K562 (cell line): ENCODE data around the gene PPP1CA. TPM values are rescaled to one million over a fixed set of nuclear protein-coding genes. Genes with fewer than 3 reads are reported as not detected.

Experiments used
- ATAC-seq: fragments of 200-7000 bp; cut with Tn5 transposase; 3 replicates; pipeline ENCODE4 v1.9.1; 2020; ENCODE audit warnings: moderate library complexity
- Bru-seq: library from RNA; stranded (reverse); fragments of 400-500 nt; gene quantifications from one replicate; lab custom pipeline; 2021; lab: Mats Ljungman, UMichigan
- BruChase-seq, 2 experiments: library from RNA; stranded (reverse); fragments of 400-500 nt; gene quantifications; one replicate each; lab custom pipeline; 2021; lab: Mats Ljungman, UMichigan
- BruUV-seq: library from RNA; stranded (reverse); fragments of 400-500 nt; replicated peaks from 2 replicates; lab custom pipeline; 2021; lab: Mats Ljungman, UMichigan
- CTCF ChIA-PET: fragments of 300-600 bp; formaldehyde crosslinking; extraction: SDS; loops from one replicate; lab custom pipeline; 2021; ENCODE audit warnings: low intra/inter-chr PET ratio; lab: Yijun Ruan, JAX
- POLR2A ChIA-PET: fragments of 300-600, 350-650 bp; sonication (Branson Sonifier 250); formaldehyde crosslinking; extraction: SDS; loops from one replicate; lab custom pipeline; 2021; ENCODE audit warnings: antibody characterized with exemption, inconsistent platforms; lab: Yijun Ruan, JAX
- DNase-seq, 4 experiments: peaks; one replicate each; pipeline versions ENCODE4 v3.0.0 to v3.0.0-alpha.2; 2011 to 2018; ENCODE audit warnings: low spot score in 3 of 4, mixed read lengths in 3 of 4; ENCODE audit errors: extremely low read depth in 1 of 4
- FAIRE-seq: peaks from 2 replicates; lab custom pipeline; 2011; peaks lifted over from hg19 to GRCh38; lab: Jason Lieb, UNC
- H2AFZ ChIP-seq: 2 replicates; pipeline ENCODE4 v1.6.0; 2011; ENCODE audit warnings: low read depth, low read length, control low read depth, inconsistent platforms
- H3K27ac ChIP-seq: fragments of 200-600 bp; 3 replicates; pipeline ENCODE4 v1.8.0; 2011; ENCODE audit warnings: low read depth, mild to moderate bottlenecking, control low read depth, inconsistent platforms, low read length, moderate library complexity, mixed read lengths; ENCODE audit errors: extremely low read depth
- H3K27me3 ChIP-seq, 2 experiments: fragments of 300-600 bp in 1 of 2; 2 replicates in 1 of 2; 3 replicates in 1 of 2; pipeline versions ENCODE4 v1.6.0 to v1.8.0; 2011; ENCODE audit warnings: inconsistent platforms in 2 of 2, low read length in 2 of 2, mild to moderate bottlenecking in 1 of 2, mixed read lengths in 1 of 2, moderate library complexity in 1 of 2; ENCODE audit not compliant: control insufficient read depth in 2 of 2, insufficient read depth in 2 of 2
- H3K36me3 ChIP-seq: fragments of 300-600 bp; 3 replicates; pipeline ENCODE4 v1.8.0; 2011; ENCODE audit warnings: mild to moderate bottlenecking, low read length, inconsistent platforms; ENCODE audit not compliant: control insufficient read depth, insufficient read depth
- H3K4me1 ChIP-seq, 2 experiments: fragments of 200-600 bp in 1 of 2; replicated peaks in 1 of 2; 2 replicates in 1 of 2; 3 replicates in 1 of 2; pipeline versions ENCODE4 v1.5.1 to v1.8.0; 2011; ENCODE audit warnings: inconsistent platforms in 2 of 2, low read length in 2 of 2, mild to moderate bottlenecking in 1 of 2, mixed read lengths in 1 of 2, moderate library complexity in 1 of 2; ENCODE audit not compliant: control insufficient read depth in 2 of 2, insufficient read depth in 2 of 2
- H3K4me2 ChIP-seq: 2 replicates; pipeline ENCODE4 v1.6.1; 2011; ENCODE audit warnings: low read length, control low read depth, inconsistent platforms, mixed read lengths; ENCODE audit not compliant: insufficient read depth
- H3K4me3 ChIP-seq: fragments of 200-600 bp; sonication (generic), shearing (Covaris generic); 2 replicates; pipeline ENCODE4 v1.5.1; 2016; ENCODE audit warnings: control low read depth, inconsistent platforms
- H3K79me2 ChIP-seq: fragments of 200-600 bp; 3 replicates; pipeline ENCODE4 v1.8.0; 2011; ENCODE audit warnings: low read length, inconsistent platforms; ENCODE audit not compliant: control insufficient read depth, insufficient read depth
- H3K9ac ChIP-seq, 2 experiments: 2 replicates each; pipeline versions ENCODE4 v1.6.0 to v1.6.1; 2011; ENCODE audit warnings: low read depth in 2 of 2, low read length in 2 of 2, control low read depth in 1 of 2, inconsistent platforms in 1 of 2, mild to moderate bottlenecking in 1 of 2, mixed read lengths in 1 of 2; ENCODE audit not compliant: insufficient read depth in 1 of 2
- H3K9me1 ChIP-seq: one replicate; pipeline ENCODE4 v1.6.0; 2011; ENCODE audit warnings: inconsistent platforms, mild to moderate bottlenecking, low read length, moderate library complexity; ENCODE audit not compliant: control insufficient read depth, insufficient read depth
- H3K9me3 ChIP-seq: replicated peaks from 2 replicates; pipeline ENCODE4 v1.5.1; 2011; ENCODE audit warnings: low read depth, low read length, inconsistent platforms; ENCODE audit not compliant: control insufficient read depth, insufficient read depth
- H4K20me1 ChIP-seq: replicated peaks from 2 replicates; pipeline ENCODE4 v1.6.1; 2011; ENCODE audit warnings: low read length, inconsistent platforms, mixed read lengths; ENCODE audit not compliant: control insufficient read depth, insufficient read depth
- HSF4 ChIP-seq: fragments of 250-450 bp; sonication (Bioruptor Pico); IDR thresholded peaks from 2 replicates; pipeline ENCODE4 v2.1.2; 2022; ENCODE audit warnings: mild to moderate bottlenecking, moderate library complexity, borderline replicate concordance
- POLR2AphosphoS5 ChIP-seq: IDR thresholded peaks from 2 replicates; pipeline ENCODE4 v1.6.1; 2011; ENCODE audit warnings: mild to moderate bottlenecking, low read depth, low read length, moderate library complexity; ENCODE audit not compliant: control insufficient read depth, insufficient read depth
- STAG1 ChIP-seq: sonication (generic); formaldehyde crosslinking; IDR thresholded peaks from 2 replicates; pipeline ENCODE4 v1.5.0; 2020; ENCODE audit warnings: missing genetic modification reagents, borderline replicate concordance
- WGBS: fragments of 100-300 bp; shearing (Covaris generic); methylation state at CpG from one replicate; pipeline ENCODE4 v1.1.6; 2016; ENCODE audit warnings: low coverage, mixed read lengths; ENCODE audit not compliant: insufficient coverage; ENCODE audit errors: missing lambda C conversion rate; 5-methylcytosine and 5-hydroxymethylcytosine counted together
- in situ Hi-C: fragments of 300-500 bp; cut with MboI; formaldehyde crosslinking; loops from 4 replicates; pipeline ENCODE4 v1.15.0; 2018; ENCODE audit warnings: inconsistent platforms, mixed read lengths
- intact Hi-C: fragments of 100-400 bp; cut with micrococcal nuclease; formaldehyde crosslinking; loops from 2 replicates; pipeline ENCODE4 v1.14.2; 2022
- long read RNA-seq, 3 experiments: library from polyadenylated mRNA in 2 of 3; library from RNA in 1 of 3; unstranded in 2 of 3; stranded (forward) in 1 of 3; transcript quantifications; one replicate each; pipeline ENCODE4 v2.0.0, GENCODE V29; 2019 to 2022
- polyA minus RNA-seq, 3 experiments: library from RNA; depleted of rRNA, polyadenylated mRNA; stranded (reverse); fragments of >200 nt; gene quantifications; 2 replicates each; pipeline ENCODE4 v1.2.3, GENCODE V29; 2011
- polyA plus RNA-seq, 8 experiments: library from polyadenylated mRNA; depleted of rRNA in 4 of 8; stranded (reverse) in 5 of 8; unstranded in 3 of 8; fragments of >200 nt; fragmentation: Nextera tagmentation in 2 of 8; fragmentation: Illumina TruSeq in 1 of 8; extraction: Ambion mirVana in 2 of 8; extraction: Trizol in 1 of 8; gene quantifications; 2 replicates each; pipeline versions ENCODE4 v1.2.1 to v1.2.3, GENCODE V29; 2011 to 2014; ENCODE audit warnings: inconsistent platforms in 1 of 8, missing spikeins in 1 of 8
- total RNA-seq, 7 experiments: library from RNA; depleted of rRNA in 6 of 7; stranded (reverse); fragments of >200 nt in 6 of 7; fragmentation: Illumina TruSeq in 2 of 7; extraction: Trizol in 2 of 7; gene quantifications; 2 replicates each; pipeline versions ENCODE4 v1.2.1 to v1.2.3, GENCODE V29; 2011 to 2021; ENCODE audit warnings: low replicate concordance in 1 of 7
- TF ChIP-seq, protein P1 (sequence below): sonication (generic); IDR thresholded peaks from 2 replicates; pipeline ENCODE4 v1.6.1; 2016
- TF ChIP-seq, protein P2 (sequence below): fragments of 250-450 bp; sonication (Bioruptor Pico); IDR thresholded peaks from 2 replicates; pipeline ENCODE4 v1.9.0; 2021; ENCODE audit warnings: mild to moderate bottlenecking, inconsistent platforms
- TF ChIP-seq, protein P3 (sequence below): IDR thresholded peaks from 2 replicates; pipeline ENCODE4 v1.6.1; 2011; ENCODE audit warnings: borderline replicate concordance, low read depth, mild to moderate bottlenecking, moderate library complexity, low read length; ENCODE audit not compliant: insufficient read depth, poor library complexity, severe bottlenecking

The PPP1CA gene
- 37.0 and 127 TPM in 2 replicates for total RNA-seq (2011; cell fraction: chromatin; rRNA removed; ENCODE audit: low replicate concordance)
- total RNA-seq (2011; cell fraction: nucleolus; rRNA removed), result 133 and 148 TPM in 2 replicates
- 56.8 and 75.5 TPM in 2 replicates for total RNA-seq (2011; cell fraction: nucleoplasm; rRNA removed)
- total RNA-seq (2014; rRNA removed) (228 and 302 TPM in 2 replicates), total RNA-seq (2014; rRNA removed; fragmentation: Illumina TruSeq; extraction: Trizol) (104 and 122 TPM in 2 replicates), total RNA-seq (2015; rRNA removed; fragmentation: Illumina TruSeq; extraction: Trizol) (188 and 200 TPM in 2 replicates), total RNA-seq (2021) (235 and 242 TPM in 2 replicates), polyA plus RNA-seq (2011; rRNA removed) (167 and 176 TPM in 2 replicates), polyA plus RNA-seq (2014; fragmentation: Illumina TruSeq; extraction: Trizol) (205 and 253 TPM in 2 replicates), polyA plus RNA-seq (2014; fragmentation: Nextera tagmentation; extraction: Ambion mirVana) (10 to 100 TPM; 18.2 to 51.4 TPM), polyA plus RNA-seq (2014; rRNA removed) (191 and 208 TPM in 2 replicates), polyA minus RNA-seq (2011; rRNA and poly(A)+ RNA removed) (80.8 and 116 TPM in 2 replicates), Bru-seq, nascent RNA (percentile 86 among the genes with signal in this experiment), BruChase-seq, experiment 1, labeled RNA remaining after a 2-hour chase (percentile 82 among the genes with signal in this experiment), BruChase-seq, experiment 2, labeled RNA remaining after a 6-hour chase (percentile 85 among the genes with signal in this experiment)
- 324 and 501 TPM in 2 replicates for polyA plus RNA-seq (2011; cell fraction: cytosol; rRNA removed)
- polyA plus RNA-seq (2011; cell fraction: nucleus; rRNA removed), result 128 and 201 TPM in 2 replicates
- polyA plus RNA-seq (2012), result 225 and 287 TPM in 2 replicates
- polyA minus RNA-seq (2011; cell fraction: cytosol; rRNA and poly(A)+ RNA removed), result 120 and 127 TPM in 2 replicates
- polyA minus RNA-seq (2011; cell fraction: nucleus; rRNA and poly(A)+ RNA removed), result 44.8 and 70.1 TPM in 2 replicates
- long read RNA-seq, experiment 1, transcript PPP1CA-202 (6 exons, 1,054 nt), result minor isoform, 15 of 857 reads
- long read RNA-seq, experiment 1, transcript PPP1CA-204 (6 exons, 1,677 nt), result minor isoform, 21 of 857 reads
- long read RNA-seq, experiment 1, transcript PPP1CA-201 (7 exons, 1,389 nt), result minor isoform, 9 of 857 reads
- long read RNA-seq, experiment 1, transcript PPP1CA-203 (7 exons, 1,476 nt), result major isoform, 656 of 857 reads
- long read RNA-seq, experiment 1, partial matches to known transcripts, result 40 of 857 reads
- long read RNA-seq, experiment 1, other reads (novel, unspliced or antisense), result 111 of 857 reads
- long read RNA-seq, experiment 2, transcript PPP1CA-202 (6 exons, 1,054 nt), result minor isoform, 5 of 368 reads
- long read RNA-seq, experiment 2, transcript PPP1CA-203 (7 exons, 1,476 nt), result major isoform, 283 of 368 reads
- long read RNA-seq, experiment 2, transcript PPP1CA-204 (6 exons, 1,677 nt), result minor isoform, 6 of 368 reads
- long read RNA-seq, experiment 2, partial matches to known transcripts, result 55 of 368 reads
- long read RNA-seq, experiment 2, other reads (novel, unspliced or antisense), result 15 of 368 reads
- long read RNA-seq, experiment 3, transcript PPP1CA-204 (6 exons, 1,677 nt), result minor isoform, 24 of 766 reads
- long read RNA-seq, experiment 3, transcript PPP1CA-202 (6 exons, 1,054 nt), result minor isoform, 9 of 766 reads
- long read RNA-seq, experiment 3, transcript PPP1CA-203 (7 exons, 1,476 nt), result major isoform, 694 of 766 reads
- long read RNA-seq, experiment 3, transcript PPP1CA-201 (7 exons, 1,389 nt), result minor isoform, 7 of 766 reads
- long read RNA-seq, experiment 3, partial matches to known transcripts, result 6 of 766 reads
- long read RNA-seq, experiment 3, other reads (novel, unspliced or antisense), result 23 of 766 reads

DNA sequence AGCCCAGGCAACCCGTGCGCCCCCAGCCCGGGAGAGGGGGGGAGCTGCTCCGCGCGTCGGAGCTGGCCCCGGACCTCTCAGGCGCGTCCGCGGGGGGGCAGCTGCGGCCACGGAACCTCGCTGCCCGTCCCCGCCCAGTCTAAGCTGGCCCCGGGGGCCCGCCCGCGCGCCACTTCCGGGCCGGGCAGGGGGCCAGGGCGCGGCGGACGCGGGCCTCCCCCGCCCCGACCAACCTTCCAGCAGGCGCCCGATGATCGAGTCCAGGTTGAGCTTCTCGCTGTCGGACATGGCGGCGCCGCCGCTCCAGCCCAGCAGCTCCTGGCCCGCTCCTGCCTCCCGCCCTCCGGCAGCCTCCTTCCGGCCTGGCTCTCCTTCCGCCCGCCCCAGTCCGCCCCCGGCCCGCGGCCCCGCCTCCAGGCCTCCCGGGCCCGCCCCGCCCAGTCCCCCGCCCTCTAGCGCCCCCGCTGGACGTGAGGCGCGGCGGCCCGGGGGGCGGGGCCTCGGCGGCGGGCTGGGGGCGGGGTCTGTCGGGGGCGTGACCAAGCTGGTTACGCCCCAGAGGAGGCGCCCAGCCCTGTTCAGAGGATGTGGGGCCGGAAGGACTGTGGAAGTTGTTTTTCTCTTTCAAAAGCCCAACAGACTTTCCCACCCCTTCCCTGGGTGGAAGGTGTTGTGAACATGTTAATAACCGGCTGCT, at the start of gene PPP1CA:
TSS of gene PPP1CA (minus strand) at position 364 of the 697 bp plus-strand sequence. CDS start at position 288, 76 bp downstream.
- BruUV-seq, result no TSS peak
- Histone ChIP-seq H3K4me1 (peaks cover 26 to 88% of the 10 kb centered on the region in 2 experiments), H3K36me3 (peaks cover 40% of the 10 kb centered on the region), H3K9me3 (no peaks in the 10 kb centered on the region), H2AFZ (peak within 1 kb of the TSS; percentile 92), H3K9ac (peak within 1 kb of the TSS; percentile 95 to 96), H4K20me1 (0 out of 2 replicates have a peak, but pooled peaks cover 4% of the 10 kb centered on the region), H3K4me2 (peak within 1 kb of the TSS; percentile 84), H3K79me2 (peaks cover 23% of the 10 kb centered on the region), H3K27me3 (no peaks in the 10 kb centered on the region), H3K9me1 (no peaks in the 10 kb centered on the region), H3K27ac (peak within 1 kb of the TSS; percentile 97), H3K4me3 (peak within 1 kb of the TSS; percentile 91)
- CTCF ChIA-PET, result interaction anchor here (0.7 to 1.2 kb wide), 5 partner anchors 27 to 357 kb away, joined by 3 to 13 read pairs (median 3); partner anchors contain the start of genes PITPNM1, RPS6KB2 and TMEM134
- whole genome bisulfite sequencing, result 0% methylated on average over 3 of the region's 73 CpGs
- peak; percentile 90 to 99 (median 98) for DNase-seq
- intact Hi-C loops (loop anchor here (1.0 to 5.0 kb wide), 4 partner anchors 68 to 181 kb away; partner anchors contain the start of genes AIP, GSTP1 and TMEM134), in situ Hi-C loops (no loop called here)
- peak; percentile 92 for FAIRE-seq
- peak; percentile 89 for ATAC-seq
- POLR2A ChIA-PET, result interaction anchor here (0.5 to 2.2 kb wide), 22 partner anchors 10 to 385 kb away, joined by 3 to 19 read pairs (median 4); partner anchors contain the start of genes AIP, CDK2AP2, GSTP1 and RAD9A
- TF ChIP-seq, protein P1, sequence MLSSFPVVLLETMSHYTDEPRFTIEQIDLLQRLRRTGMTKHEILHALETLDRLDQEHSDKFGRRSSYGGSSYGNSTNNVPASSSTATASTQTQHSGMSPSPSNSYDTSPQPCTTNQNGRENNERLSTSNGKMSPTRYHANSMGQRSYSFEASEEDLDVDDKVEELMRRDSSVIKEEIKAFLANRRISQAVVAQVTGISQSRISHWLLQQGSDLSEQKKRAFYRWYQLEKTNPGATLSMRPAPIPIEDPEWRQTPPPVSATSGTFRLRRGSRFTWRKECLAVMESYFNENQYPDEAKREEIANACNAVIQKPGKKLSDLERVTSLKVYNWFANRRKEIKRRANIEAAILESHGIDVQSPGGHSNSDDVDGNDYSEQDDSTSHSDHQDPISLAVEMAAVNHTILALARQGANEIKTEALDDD, result no peak
- TF ChIP-seq, protein P2, sequence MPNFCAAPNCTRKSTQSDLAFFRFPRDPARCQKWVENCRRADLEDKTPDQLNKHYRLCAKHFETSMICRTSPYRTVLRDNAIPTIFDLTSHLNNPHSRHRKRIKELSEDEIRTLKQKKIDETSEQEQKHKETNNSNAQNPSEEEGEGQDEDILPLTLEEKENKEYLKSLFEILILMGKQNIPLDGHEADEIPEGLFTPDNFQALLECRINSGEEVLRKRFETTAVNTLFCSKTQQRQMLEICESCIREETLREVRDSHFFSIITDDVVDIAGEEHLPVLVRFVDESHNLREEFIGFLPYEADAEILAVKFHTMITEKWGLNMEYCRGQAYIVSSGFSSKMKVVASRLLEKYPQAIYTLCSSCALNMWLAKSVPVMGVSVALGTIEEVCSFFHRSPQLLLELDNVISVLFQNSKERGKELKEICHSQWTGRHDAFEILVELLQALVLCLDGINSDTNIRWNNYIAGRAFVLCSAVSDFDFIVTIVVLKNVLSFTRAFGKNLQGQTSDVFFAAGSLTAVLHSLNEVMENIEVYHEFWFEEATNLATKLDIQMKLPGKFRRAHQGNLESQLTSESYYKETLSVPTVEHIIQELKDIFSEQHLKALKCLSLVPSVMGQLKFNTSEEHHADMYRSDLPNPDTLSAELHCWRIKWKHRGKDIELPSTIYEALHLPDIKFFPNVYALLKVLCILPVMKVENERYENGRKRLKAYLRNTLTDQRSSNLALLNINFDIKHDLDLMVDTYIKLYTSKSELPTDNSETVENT (CRISPR knock-in tag), result peak; percentile 31; the same call in 1 of the 2 replicates
- TF ChIP-seq STAG1 (CRISPR knock-in tag), result peak; percentile 18; the same call in 1 of the 2 replicates
- TF ChIP-seq, protein P3, sequence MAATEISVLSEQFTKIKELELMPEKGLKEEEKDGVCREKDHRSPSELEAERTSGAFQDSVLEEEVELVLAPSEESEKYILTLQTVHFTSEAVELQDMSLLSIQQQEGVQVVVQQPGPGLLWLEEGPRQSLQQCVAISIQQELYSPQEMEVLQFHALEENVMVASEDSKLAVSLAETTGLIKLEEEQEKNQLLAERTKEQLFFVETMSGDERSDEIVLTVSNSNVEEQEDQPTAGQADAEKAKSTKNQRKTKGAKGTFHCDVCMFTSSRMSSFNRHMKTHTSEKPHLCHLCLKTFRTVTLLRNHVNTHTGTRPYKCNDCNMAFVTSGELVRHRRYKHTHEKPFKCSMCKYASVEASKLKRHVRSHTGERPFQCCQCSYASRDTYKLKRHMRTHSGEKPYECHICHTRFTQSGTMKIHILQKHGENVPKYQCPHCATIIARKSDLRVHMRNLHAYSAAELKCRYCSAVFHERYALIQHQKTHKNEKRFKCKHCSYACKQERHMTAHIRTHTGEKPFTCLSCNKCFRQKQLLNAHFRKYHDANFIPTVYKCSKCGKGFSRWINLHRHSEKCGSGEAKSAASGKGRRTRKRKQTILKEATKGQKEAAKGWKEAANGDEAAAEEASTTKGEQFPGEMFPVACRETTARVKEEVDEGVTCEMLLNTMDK, result peak; percentile 96
- TF ChIP-seq HSF4 (CRISPR knock-in tag), result no peak
- peak; percentile 55; the same call in 1 of the 2 replicates for TF ChIP-seq POLR2AphosphoS5
